ENCODE data around the gene TK1.
"Not testable (repeated sequence)": the region's sequence is repeated elsewhere in the genome, so short reads cannot be mapped to it uniquely, and the experiment has no call there.

Gene TK1

DNA sequence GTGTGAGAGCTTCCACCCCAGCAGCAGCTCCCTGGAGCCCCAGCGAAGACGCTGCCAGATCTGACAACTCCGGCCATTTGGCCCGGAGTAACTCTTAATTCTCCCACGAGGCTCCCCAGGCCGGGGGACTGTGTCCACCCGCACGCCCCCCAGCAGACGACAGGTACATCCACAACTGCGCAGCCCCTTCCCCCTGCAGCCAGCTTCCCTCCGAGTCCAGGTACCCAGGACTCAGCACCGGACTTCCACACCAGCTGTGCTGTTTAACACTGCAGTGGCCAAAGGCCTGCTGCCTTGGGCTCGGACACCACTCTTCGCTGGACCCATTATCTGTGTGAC is 11.2 kb downstream of the TK1 start:
- no peak for DNase-seq

DNA sequence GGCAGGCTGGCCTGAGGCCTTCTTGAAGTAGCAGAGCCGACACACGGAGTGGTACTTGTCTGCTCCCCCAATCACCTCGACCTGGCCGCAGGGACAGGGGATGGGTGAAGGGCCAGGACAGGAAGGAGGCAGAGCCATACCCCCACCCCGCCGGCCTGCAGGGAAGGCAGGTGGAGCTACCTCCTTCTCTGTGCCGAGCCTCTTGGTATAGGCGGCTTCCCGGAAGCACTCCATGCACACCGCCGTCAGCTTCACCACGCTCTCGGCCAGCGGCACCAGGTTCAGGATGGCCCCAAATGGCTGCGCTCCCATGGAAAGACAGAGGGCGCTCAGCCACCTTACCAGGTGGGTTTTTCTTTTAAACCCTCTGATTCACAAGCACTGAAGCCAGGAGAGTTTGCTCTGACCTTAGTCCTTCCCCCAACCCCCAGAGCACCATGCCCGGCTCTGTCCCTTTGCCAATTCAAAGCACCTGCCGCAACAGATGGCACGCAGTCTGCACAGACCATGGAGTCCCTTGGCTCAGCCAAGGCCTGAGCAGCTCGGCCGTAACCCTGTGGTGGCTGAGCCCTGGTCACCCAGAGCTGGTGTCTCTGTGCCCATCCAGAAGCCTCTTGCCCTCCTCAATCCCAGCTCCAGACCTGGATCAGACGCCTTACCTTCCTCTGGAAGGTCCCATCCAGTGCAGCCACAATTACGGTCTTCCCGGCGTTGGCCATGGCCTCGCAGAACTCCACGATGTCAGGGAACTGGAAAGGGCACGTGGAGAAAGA is 11.8 kb downstream of the TK1 start:
- DNase-seq, result no peak

DNA sequence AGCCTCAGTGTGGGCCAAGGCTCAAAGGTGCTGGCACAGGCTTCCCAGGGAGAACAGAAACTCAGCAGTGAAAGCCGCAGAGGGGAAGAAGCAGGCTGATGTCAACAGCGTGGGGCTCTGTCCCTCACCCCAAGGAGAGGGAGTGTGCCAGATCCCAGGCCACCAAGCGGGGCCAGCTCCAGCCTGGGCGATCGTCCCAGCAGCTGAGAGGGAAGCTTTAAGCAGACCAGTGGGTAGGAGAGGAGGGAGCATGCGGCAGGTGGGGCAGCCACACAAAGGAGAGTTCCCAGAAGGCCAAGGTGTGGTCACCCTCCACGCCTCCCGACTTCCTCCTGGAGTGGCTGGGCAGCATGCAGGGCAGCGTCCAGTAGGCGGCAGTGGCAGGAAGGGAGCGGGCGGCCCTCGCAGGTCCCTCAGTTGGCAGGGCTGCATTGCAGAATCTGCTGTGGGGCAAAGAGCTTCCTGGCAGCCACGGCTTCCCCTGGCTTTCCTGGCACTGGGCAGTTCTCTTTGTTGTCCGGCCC is 12.4 kb downstream of the TK1 start:
- DNase-seq, result no peak

DNA sequence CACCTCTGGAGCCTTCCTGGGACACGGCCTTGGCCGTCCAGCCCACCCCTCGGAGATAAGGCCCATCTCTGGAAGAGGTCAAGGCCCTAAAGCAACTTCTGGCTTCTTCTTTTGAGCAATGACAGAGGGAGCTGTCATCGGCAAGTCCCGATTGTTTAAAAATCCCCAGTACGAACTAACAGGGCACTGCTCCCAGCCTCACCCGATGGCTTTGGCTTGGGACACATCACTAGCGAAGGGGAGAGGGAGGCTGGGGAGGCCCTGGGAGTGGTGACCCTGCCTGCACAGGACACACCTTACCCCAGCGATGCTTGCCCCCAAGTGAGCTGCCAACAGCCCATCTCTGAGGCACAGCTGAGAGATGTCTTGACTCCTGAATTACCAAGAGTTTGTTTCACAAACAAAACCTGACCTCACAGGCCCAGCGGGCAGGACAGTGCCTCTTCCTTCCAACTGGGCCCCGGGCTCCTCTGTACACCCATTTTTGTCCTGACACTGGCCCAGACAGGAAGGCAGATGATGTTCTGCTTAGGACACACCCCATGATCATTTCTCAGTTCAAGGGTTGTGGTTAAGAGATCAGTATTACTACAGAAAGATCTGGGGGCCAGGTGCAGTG is 13.6 kb downstream of the TK1 start:
- DNase-seq, result no peak

DNA sequence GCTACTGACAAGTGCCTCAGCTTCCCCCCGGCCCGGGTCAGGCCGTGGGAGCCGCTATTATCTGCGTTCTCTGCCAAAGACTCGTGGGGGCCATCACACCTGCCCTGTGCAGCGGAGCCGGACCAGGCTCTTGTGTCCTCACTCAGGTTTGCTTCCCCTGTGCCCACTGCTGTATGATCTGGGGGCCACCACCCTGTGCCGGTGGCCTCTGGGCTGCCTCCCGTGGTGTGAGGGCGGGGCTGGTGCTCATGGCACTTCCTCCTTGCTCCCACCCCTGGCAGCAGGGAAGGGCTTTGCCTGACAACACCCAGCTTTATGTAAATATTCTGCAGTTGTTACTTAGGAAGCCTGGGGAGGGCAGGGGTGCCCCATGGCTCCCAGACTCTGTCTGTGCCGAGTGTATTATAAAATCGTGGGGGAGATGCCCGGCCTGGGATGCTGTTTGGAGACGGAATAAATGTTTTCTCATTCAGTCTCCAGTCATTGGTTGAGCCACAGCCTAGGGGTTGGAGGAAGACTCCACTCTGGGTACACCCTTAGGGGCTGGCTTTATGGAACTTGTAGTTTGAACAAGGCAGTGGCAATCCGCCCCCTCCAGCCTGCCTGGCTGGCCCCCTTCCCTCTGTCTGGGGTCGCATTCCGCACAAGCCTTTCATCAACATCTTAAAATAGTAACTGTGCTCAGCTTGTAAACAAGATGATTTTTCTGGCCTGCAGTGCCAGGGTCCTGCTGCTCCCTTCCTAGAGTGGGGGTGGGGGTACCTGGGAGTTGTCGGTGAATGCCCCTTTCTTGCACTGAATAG is 14.4 kb downstream of the TK1 start:
- DNase-seq, result peak; percentile 10

DNA sequence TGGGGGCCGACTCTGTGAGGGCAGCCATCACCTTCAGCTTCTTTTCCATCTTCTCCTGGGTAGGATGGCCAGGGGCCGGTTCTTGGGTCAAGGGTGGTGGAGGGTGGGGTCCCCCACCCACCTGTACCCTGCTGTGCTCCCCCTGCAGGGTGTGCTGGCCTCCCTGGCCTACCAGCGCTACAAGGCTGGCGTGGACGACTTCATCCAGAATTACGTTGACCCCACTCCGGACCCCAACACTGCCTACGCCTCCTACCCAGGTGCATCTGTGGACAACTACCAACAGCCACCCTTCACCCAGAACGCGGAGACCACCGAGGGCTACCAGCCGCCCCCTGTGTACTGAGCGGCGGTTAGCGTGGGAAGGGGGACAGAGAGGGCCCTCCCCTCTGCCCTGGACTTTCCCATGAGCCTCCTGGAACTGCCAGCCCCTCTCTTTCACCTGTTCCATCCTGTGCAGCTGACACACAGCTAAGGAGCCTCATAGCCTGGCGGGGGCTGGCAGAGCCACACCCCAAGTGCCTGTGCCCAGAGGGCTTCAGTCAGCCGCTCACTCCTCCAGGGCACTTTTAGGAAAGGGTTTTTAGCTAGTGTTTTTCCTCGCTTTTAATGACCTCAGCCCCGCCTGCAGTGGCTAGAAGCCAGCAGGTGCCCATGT is 15.1 kb downstream of the TK1 start:
- DNase-seq, result not testable (repeated sequence)

DNA sequence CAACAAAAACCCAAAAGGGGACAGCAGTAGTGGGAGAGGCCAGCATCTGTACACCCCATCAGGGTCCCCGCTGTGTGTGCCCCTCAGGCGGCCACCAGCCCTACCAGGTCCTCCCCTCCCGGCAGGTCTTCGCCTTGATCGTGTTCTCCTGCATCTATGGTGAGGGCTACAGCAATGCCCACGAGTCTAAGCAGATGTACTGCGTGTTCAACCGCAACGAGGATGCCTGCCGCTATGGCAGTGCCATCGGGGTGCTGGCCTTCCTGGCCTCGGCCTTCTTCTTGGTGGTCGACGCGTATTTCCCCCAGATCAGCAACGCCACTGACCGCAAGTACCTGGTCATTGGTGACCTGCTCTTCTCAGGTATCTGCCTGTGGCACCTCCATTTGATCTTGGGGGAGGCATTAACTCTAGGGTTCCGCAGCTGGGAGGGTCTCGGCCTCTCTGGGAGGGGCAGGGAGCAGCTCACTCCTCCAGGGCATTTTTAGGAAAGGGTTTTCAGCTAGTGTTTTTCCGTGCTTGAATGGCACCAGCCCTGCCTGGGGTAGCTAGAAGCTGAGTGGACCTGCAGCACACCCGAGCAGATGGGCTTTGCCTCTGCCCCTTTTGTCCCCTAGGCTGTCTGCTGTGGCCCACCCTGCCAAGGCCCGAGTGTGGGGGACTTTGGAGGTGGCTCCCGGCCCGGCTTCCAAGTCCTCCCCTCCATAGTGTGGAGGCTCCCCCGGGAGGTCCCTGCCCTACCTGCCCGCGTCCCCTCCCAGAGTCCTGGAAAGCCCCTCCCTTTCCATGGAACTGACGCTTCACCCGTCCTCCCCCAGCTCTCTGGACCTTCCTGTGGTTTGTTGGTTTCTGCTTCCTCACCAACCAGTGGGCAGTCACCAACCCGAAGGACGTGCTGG is 15.9 kb downstream of the TK1 start:
- no peak for DNase-seq

DNA sequence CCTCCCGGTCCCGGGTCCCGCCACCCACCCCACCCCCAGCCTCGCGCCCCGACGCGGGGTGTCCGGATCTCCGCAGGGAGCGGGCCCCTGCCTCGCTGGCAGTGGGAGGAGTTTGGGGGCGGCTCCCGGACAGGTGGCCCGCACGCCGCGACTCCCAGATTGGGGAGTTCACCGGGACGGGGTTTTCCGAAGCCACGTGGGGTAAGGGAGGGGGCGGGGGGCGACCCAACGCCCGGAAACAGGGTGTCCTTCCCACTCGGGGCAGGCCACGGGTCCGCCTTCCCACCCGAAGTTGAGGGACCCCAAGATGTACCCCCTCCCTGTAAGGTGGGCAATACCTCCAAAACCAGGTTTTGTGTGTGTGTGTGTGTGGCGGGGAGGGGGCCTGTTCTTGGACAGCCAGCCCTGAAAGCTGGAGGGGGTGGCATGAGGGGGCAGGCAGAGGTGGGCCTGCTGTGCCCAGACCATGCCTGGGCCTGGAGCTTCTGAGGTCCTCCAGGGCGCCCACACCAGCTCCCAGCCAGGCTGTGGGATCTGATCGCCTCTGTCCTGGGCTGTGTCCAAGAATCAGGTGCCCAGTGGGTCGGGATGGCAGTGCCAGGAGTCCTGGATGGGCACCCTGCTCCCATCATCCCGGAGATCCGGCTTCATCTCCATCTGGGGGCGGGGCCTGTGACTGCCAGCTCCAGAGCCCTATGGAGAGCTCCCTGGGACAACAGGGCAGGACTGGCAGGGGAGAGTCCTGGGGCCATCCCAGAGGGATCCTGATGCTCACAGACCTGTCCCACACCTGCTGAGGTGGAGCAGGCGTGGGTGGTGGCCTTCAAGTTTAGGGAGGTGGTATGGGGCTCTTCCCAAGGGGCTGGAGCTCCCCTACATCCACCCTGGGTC is 17.7 kb downstream of the TK1 start:
- peak; percentile 30 for DNase-seq

DNA sequence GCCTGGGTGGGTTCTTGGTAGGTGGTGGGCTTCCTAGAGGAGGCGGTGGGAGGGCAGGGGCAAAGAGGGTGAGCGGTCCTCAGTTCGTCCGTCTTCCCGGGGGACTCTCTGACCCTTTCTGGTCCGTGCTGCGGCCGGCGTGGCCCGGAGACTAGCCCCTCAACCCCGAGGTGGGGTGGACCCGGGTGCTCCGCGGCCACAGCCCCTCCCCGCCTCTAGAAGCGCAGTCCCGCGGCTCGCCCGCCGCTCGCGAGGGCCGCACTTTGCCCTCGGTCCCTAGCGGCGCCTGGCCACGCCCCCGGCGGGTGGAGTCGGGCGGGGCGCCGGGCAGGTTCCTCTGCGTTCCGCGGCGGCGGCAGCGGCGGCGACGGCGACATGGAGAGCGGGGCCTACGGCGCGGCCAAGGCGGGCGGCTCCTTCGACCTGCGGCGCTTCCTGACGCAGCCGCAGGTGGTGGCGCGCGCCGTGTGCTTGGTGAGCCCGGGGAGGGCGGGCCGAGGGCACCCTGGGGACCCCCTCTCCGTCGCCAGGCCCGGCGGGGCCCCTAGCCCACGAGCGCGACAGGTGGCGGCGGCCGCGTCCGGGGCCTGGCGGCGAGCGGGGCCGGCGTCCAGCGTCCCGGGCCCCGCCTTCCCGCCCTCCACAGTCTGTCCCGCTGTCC is 18.5 kb downstream of the TK1 start, which contains the start of gene SYNGR2:
SYNGR2 (plus strand) TSS at position 340 of the 661 bp plus-strand sequence; CDS start at position 376, 36 bp downstream.
- DNase-seq, result peak; percentile 50

DNA sequence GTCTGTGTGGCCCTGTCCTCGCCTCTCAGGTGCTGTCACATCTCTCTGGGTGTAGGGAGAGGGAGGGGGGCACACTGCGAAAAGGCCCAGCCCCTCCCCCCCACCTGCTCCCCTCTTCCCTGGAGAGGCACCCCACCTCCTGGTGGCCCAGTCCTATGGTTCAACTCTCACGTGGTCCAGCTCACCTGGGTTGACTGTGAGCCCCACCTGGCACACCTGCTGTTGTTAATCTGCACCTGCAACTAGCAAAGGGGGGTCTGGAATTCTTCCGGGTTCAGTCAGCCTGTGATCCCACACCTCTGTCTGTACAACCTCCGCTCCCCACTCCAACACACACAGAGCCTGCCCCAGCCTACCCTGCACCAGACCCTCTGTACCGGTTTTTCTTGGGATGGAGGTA is 20.4 kb downstream of the TK1 start:
- no peak for DNase-seq

DNA sequence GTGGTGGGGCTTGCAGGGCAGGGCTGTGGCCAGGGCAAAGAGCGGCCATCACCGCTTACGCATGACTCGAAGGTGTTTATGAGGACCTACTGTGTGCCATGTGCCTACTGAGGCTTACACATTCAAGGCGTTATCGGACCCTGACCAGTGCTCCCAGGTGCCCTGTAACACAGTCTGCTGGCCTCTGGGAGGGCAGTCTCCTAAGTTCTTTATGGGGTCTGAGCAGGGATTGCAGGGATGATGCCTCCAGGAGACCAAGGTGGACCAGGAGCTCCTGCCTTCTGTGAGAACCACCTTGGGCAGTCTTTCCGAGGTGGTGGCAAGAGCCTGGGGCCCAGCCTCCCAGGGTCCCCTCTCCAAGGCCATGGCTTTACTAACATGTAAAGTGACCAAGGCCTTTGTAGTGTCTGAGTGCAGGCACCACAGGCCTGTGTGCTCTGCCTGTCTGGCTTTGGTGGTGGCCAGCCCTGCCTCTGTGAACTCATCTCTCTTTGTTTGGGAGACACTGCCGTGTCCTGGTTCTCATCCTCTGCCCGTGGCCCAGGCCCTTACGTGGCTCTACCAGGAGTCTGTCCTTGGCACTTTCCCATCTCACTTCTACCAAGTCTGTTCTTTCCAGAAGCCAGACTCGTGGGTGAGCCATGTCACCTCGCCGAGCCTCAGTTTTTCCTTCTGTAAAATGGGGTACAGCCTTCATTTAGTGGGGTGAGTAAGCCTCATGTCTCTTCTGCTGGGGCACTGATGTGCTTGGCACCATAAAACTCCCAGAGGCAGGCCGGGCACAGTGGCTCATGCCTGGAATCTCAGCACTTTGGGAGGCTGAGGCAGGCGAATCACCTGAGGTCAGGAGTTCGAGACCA is 21.9 kb downstream of the TK1 start:
- DNase-seq, result no peak

DNA sequence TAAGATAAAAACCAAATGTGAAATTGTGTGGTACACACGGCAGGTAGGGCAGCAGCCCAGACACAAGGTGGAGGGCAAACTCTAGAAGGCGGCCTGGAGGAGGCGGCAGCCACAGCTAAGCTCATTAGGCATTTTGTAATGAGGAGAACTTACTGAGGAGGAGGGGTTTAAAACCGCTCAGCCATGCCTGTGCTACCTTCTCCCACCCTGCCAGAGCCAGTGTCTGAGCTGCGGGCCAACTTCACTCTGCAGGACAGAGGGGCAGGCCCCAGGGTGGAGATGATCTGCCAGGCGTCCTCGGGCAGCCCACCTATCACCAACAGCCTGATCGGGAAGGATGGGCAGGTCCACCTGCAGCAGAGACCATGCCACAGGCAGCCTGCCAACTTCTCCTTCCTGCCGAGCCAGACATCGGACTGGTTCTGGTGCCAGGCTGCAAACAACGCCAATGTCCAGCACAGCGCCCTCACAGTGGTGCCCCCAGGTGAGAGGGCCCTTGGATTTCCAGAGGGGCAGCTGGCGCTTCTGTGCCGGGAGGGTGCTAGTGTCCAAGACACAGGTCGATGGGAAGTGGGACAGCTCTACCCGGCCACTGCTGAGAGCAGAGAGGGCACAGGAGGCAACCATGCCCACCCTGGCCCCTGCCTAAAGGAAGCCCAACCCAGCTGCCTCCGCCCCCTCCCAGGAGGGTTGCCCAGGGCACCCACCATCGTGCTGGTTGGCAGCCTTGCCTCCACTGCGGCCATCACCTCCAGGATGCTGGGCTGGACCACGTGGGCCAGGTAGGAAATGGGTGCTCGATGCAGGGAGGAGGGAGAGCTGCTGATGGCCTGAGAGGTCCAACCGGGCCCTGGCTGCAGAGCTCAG is 22.7 kb downstream of the TK1 start:
- DNase-seq, result no peak

DNA sequence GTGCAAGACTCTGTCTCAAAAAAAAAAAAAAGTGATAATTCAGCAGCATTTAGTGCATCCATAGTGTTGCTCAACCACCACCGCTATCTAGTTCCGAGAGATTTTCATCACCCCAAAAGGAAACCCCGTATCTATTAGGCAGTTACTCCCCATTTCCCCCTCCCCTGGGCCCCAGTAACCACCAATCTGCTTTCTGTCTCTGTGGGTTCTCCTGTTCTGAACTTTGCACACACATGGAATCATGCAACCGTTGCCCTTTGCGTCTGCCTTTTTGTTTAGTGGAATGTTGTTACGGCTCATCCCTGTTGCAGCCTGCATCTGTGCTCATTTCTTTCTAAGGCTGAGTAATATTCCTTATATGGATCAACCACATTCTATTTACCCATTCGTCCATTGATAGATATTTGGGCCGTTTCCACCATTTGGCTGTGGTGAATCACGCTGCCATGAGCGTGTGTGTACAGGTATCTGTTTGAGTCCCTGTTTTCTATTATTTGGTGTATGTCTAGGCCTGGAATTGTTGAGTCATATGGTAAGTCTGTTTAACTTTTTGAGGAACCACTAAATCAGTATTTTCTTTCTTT is 27.2 kb downstream of the TK1 start:
- peak; percentile 83 for DNase-seq

DNA sequence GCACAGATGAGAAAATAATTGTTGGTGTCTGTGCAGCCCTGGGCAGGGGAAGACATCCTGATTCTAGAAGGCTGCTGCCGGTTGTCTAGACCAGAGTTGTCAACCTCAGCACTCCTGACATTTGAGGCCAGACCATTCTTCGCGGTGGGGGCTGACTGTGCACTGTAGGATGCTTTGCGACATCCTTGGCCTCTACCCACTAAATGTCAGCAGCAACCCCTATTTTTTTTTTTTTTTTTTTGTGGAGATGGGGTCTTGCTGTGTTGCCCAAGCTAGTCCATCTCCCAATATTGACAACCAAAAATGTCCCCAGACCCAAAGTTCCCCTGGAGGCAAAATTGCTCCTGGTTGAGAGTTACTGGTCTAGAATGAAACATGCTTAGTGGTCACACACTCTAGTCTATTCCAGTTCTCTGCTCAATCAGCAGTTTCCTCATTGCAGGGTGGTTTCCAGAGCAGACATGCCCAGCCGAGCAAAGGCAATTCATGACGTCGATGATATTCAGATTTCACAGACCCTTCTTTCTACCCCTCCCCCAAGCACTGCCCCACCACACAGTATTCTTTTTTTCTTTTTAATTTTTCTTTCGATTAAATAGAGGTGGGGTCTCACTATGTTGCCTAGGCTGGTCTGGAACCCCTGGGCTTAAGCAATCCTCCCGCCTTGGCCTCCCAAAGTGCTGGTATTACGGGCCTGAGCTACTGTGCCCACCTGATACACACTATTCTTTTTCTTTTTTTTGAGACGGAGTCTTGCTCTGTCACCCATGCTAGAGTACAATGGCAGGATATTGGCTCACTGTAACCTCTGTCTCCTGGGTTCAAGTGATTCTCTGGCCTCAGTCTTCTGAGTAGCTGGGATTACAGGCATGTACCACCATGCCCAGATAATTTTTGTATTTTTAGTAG is 31.7 kb downstream of the TK1 start:
- DNase-seq, result no peak

DNA sequence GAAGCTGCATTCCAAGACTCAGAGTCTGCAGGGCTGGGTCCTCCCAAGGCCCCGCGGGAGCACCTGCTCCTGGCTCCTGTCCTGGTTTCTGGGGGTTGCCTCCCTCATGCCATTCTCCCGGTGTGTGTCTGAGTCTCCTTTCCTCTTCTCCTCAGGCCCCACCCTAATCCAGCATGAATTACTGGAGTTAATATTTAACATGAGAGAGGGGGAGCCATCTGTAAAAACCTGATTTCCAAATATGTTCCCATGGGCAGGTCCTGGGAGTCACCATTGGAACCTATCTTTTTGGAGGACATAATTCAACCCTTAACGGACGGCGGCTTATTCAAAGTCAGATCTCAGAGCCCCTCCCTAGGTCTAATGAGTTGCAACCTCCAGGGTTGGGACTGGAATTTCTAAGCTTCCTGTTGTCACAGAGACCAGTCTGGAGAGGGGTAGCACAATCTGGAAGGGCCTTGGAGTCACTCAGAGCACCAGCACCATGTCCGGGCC is 35.3 kb downstream of the TK1 start:
- peak; percentile 75 for DNase-seq

DNA sequence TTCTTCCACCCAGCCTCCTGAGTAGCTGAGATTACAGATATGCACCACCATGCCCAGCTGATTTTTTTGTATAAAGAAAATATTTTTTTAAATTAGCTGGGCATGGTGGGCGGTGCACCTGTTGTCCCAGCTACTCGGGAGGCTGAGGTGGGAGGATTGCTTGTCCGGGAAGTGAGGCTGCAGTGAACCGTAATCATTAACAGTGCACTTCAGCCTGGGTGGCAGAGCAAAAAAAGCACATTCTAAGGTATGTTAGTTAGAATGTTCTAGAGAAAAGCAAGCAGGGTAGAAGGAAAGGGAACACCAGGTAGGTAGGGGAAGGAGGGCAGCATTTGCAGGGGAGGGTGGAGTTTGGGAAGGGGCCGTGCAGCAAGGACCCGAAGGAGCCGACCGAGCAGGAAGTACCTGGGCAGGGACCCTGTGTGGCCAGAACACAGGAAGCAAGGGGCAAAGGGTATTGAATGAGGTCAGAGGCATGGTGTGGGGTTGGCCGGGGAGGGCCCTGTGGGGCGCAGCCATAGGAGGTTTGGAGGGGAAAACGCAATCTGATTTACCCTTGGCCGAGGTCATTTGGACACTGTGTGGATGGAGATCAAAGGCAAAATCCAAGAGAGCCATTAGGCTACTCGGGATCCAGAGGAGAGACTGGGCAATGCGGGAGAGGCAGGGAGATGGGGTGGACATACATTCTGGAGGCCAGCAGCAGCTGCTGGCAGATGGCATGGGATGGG is 38.4 kb downstream of the TK1 start:
- no peak for DNase-seq
